Activated CD8-positive, alpha-beta memory T cell treated with anti-CD3 and anti-CD28 coated beads, Interleukin-2, amount 50 U/mL, for 48 hours (primary cell): ENCODE data around the gene ADAM10.

Experiments
- DNase-seq: peaks from one replicate; pipeline ENCODE4 v3.0.0-alpha.2; 2020

Gene ADAM10

GRCh38 chr15:58573270-58573669, 176.2 kb downstream of the ADAM10 start:
- no peak for DNase-seq

- DNase-seq, result no peak
These were observed 177.0 kb downstream of the ADAM10 start for GRCh38 chr15:58572521-58572920.

GRCh38 chr15:58571491-58571890, 178.0 kb downstream of the ADAM10 start:
- no peak for DNase-seq

- no peak for DNase-seq
These were observed 180.1 kb downstream of the ADAM10 start for GRCh38 chr15:58569455-58569854.

- no peak for DNase-seq
These were observed 181.3 kb downstream of the ADAM10 start for GRCh38 chr15:58568157-58568571.

GRCh38 chr15:58566029-58566428, 183.5 kb downstream of the ADAM10 start:
- DNase-seq, result no peak

GRCh38 chr15:58565619-58566018, 183.9 kb downstream of the ADAM10 start:
- no peak for DNase-seq

GRCh38 chr15:58564981-58565380, 184.5 kb downstream of the ADAM10 start:
- DNase-seq, result no peak

- DNase-seq, result no peak
These were observed 187.4 kb downstream of the ADAM10 start for GRCh38 chr15:58562135-58562534.

- DNase-seq, result no peak
These were observed 188.2 kb downstream of the ADAM10 start for GRCh38 chr15:58561321-58561720.

- no peak for DNase-seq
These were observed 189.5 kb downstream of the ADAM10 start for GRCh38 chr15:58559904-58560588.

GRCh38 chr15:58558777-58559176, 190.7 kb downstream of the ADAM10 start:
- no peak for DNase-seq

GRCh38 chr15:58556541-58556940, 193.0 kb downstream of the ADAM10 start:
- DNase-seq, result no peak

GRCh38 chr15:58556028-58556361, 193.5 kb downstream of the ADAM10 start:
- no peak for DNase-seq

- DNase-seq, result no peak
These were observed 194.1 kb downstream of the ADAM10 start for GRCh38 chr15:58555162-58556027.

GRCh38 chr15:58554758-58555157, 194.7 kb downstream of the ADAM10 start:
- no peak for DNase-seq

- DNase-seq, result no peak
These were observed 196.1 kb downstream of the ADAM10 start for GRCh38 chr15:58553365-58553918.

GRCh38 chr15:58552505-58553364, 196.8 kb downstream of the ADAM10 start:
- DNase-seq, result no peak

- no peak for DNase-seq
These were observed 197.6 kb downstream of the ADAM10 start for GRCh38 chr15:58551764-58552504.

GRCh38 chr15:58551084-58551763, 198.3 kb downstream of the ADAM10 start:
- DNase-seq, result peak; percentile 56

GRCh38 chr15:58549785-58550074, 199.8 kb downstream of the ADAM10 start:
- DNase-seq, result no peak
